Uterus (tissue), 4 donors: ENCODE data around the gene SRRM3. TPM values are rescaled to one million over a fixed set of nuclear protein-coding genes. Genes with fewer than 3 reads are reported as not detected.
"Not testable (repeated sequence)": the region's sequence is repeated elsewhere in the genome, so short reads cannot be mapped to it uniquely, and the experiment has no call there.

Source experiments
- DNase-seq, 2 donors: peaks; one replicate each; pipeline ENCODE4 v3.0.0-alpha.2; 2019 to 2020
- H3K27ac ChIP-seq, 2 donors: fragments of 200-600 bp; sonication (generic); 1 replicate in 1 of 2; 2 replicates in 1 of 2; pipeline ENCODE4 v1.5.1; 2016 to 2018
- H3K27me3 ChIP-seq, 2 donors: fragments of 200-600 bp; sonication (generic); one replicate each; pipeline ENCODE4 v1.5.1; 2018 to 2019; ENCODE audit warnings: control low read depth in 1 of 2
- H3K36me3 ChIP-seq, 2 donors: fragments of 200-600 bp; sonication (generic); one replicate each; pipeline ENCODE4 v1.5.1; 2019; ENCODE audit warnings: control low read depth in 1 of 2
- H3K4me1 ChIP-seq, 2 donors: fragments of 200-600 bp; sonication (generic); one replicate each; pipeline ENCODE4 v1.5.1; 2018 to 2019; ENCODE audit warnings: control low read depth in 1 of 2
- H3K4me3 ChIP-seq, 2 donors: fragments of 200-600 bp; sonication (generic); 1 replicate in 1 of 2; 2 replicates in 1 of 2; pipeline ENCODE4 v1.5.1; 2018 to 2019; ENCODE audit warnings: mild to moderate bottlenecking in 1 of 2
- H3K9me3 ChIP-seq, 2 donors: fragments of 200-600 bp; sonication (generic); one replicate each; pipeline ENCODE4 v1.5.1; 2019; ENCODE audit warnings: control low read depth in 1 of 2
- CTCF ChIP-seq, 4 experiments: fragments of 200-600 bp in 2 of 4; fragments of 450-650 bp in 2 of 4; sonication (generic) in 2 of 4; IDR thresholded peaks; one replicate each; pipeline ENCODE4 v1.5.1; 2016 to 2019; ENCODE audit warnings: antibody characterized with exemption in 4 of 4, mild to moderate bottlenecking in 2 of 4, moderate library complexity in 1 of 4
- POLR2A ChIP-seq, 2 donors: fragments of 450-650 bp; IDR thresholded peaks; one replicate each; pipeline ENCODE4 v1.6.1; 2016; ENCODE audit warnings: antibody characterized with exemption in 2 of 2, mild to moderate bottlenecking in 1 of 2, moderate library complexity in 1 of 2
- intact Hi-C: fragments of 100-400 bp; cut with DNase I; formaldehyde crosslinking; loops from one replicate; pipeline ENCODE4 v1.15.1; 2023; ENCODE audit warnings: low total_unique reads
- total RNA-seq, 4 donors: library from RNA; depleted of rRNA in 3 of 4; stranded (reverse); fragments of >200 nt in 3 of 4; gene quantifications; one replicate each; pipeline versions ENCODE4 v1.1.0 to v1.2.4, GENCODE V29; 2014 to 2023
- donor health status: DM: yes; HTN: yes; CAD: no.

Gene SRRM3
- total RNA-seq, 4 donors from 2014 or later = 1.3 to 15.9 (median 6.0) TPM

GRCh38 chr7:76269895-76270294 lies 68.2 kb downstream of the SRRM3 start:
- intact Hi-C loops = no loop called here
- peaks cover 0 to 3% of the 10 kb centered on the region in 2 donors for H3K27me3 ChIP-seq

GRCh38 chr7:76271384-76271783 lies 69.7 kb downstream of the SRRM3 start:
- H3K4me1 ChIP-seq = peaks cover 5 to 10% of the 10 kb centered on the region in 2 donors
- H3K4me3 ChIP-seq, H3K27ac ChIP-seq, intact Hi-C loops, H3K27me3 ChIP-seq, DNase-seq, H3K9me3 ChIP-seq, H3K36me3 ChIP-seq: not testable (repeated sequence)

More at GRCh38 chr7:76269895-76270294, 68.2 kb downstream of the SRRM3 start:
- H3K4me1 ChIP-seq = peaks cover 5 to 10% of the 10 kb centered on the region in 2 donors
- no peak for TF ChIP-seq POLR2A (IDR thresholded peaks at IDR 0.05)
- H3K9me3 ChIP-seq = no peaks in the 10 kb centered on the region
- H3K27ac ChIP-seq = no peak overlapping the region
- no peak for DNase-seq
- no peaks in the 10 kb centered on the region for H3K36me3 ChIP-seq
- no peak overlapping the region for H3K4me3 ChIP-seq

GRCh38 chr7:76272142-76272541 lies 70.4 kb downstream of the SRRM3 start:
- intact Hi-C loops = no loop called here
- Histone ChIP-seq H3K9me3 (no peaks in the 10 kb centered on the region), H3K4me1 (peaks cover 5% of the 10 kb centered on the region in 2 donors), H3K4me3 (no peak overlapping the region), H3K27me3 (no peaks in the 10 kb centered on the region), H3K27ac (no peak overlapping the region), H3K36me3 (no peaks in the 10 kb centered on the region)
- TF ChIP-seq POLR2A (IDR thresholded peaks at IDR 0.05) (no peak), CTCF (IDR thresholded peaks at IDR 0.05) (no peak)
- DNase-seq = no peak

- intact Hi-C loops = no loop called here
- Histone ChIP-seq H3K27ac (no peak overlapping the region), H3K27me3 (no peaks in the 10 kb centered on the region), H3K4me1 (peaks cover 0 to 4% of the 10 kb centered on the region in 2 donors), H3K9me3 (no peaks in the 10 kb centered on the region), H3K36me3 (no peaks in the 10 kb centered on the region), H3K4me3 (no peak overlapping the region)
- TF ChIP-seq CTCF (IDR thresholded peaks at IDR 0.05) (no peak), POLR2A (IDR thresholded peaks at IDR 0.05) (no peak)
- no peak for DNase-seq
Measured at GRCh38 chr7:76272851-76273497, 71.3 kb downstream of the SRRM3 start.

- H3K27ac ChIP-seq = no peak overlapping the region
- no peaks in the 10 kb centered on the region for H3K4me1 ChIP-seq
- H3K4me3 ChIP-seq = no peak overlapping the region
- intact Hi-C loops = no loop called here
- H3K9me3 ChIP-seq = no peaks in the 10 kb centered on the region
- H3K36me3 ChIP-seq = no peaks in the 10 kb centered on the region
- no peak for TF ChIP-seq POLR2A (IDR thresholded peaks at IDR 0.05)
- DNase-seq = no peak
- no peaks in the 10 kb centered on the region for H3K27me3 ChIP-seq
Measured at GRCh38 chr7:76273503-76273902, 71.8 kb downstream of the SRRM3 start.

GRCh38 chr7:76278540-76278939 lies 76.8 kb downstream of the SRRM3 start:
- intact Hi-C loops = no loop called here
- no peaks in the 10 kb centered on the region for H3K4me1 ChIP-seq
- H3K4me3 ChIP-seq = no peak overlapping the region
- H3K9me3 ChIP-seq = no peaks in the 10 kb centered on the region
- H3K36me3 ChIP-seq = no peaks in the 10 kb centered on the region
- H3K27me3 ChIP-seq = no peaks in the 10 kb centered on the region
- TF ChIP-seq CTCF (IDR thresholded peaks at IDR 0.05) (no peak), POLR2A (IDR thresholded peaks at IDR 0.05) (no peak)
- no peak overlapping the region for H3K27ac ChIP-seq
- DNase-seq = no peak
